ENCODE results near the gene PDLIM4.

PDLIM4 gene

DNA sequence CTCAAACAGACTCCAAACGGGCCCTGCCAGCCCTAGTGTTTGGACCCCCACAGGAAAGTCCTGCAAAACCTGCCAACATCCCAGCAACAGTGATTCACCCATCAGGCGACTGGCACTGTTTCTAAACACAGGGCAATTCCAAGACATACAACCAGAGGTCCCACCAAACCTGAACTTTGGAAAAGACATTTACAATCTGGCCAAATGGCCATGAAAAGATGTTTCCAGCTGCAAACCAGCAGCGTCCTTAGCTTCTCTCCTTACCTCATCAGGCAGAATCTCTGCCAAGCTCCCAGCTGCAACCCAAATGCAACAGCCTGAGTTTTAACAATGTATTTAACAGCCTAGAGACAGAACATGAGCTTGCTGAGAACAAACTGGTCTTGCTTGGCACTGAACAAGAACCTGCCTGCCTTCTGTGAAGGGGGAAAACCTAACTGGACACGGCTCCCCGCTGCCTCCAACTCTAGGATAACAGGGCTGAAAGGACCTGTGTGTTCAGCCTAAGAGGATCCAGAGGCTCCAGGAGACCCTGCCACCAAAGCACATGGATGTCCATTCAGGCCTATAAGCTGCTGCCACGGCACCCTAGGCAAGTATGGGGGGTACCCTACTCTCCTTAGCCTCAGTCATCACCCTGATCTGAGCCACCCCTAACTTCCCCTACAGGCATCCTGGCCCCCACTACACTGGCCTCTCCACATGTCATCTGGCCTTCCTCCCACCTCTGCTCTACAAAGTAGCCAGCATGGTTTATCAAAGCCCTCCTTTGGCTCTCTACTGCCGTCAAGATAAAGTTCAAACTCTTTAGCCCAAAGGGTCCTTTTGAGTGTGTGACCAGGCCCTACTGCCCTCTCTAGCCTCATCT lies 35.5 kb upstream of the PDLIM4 start:
- no peak overlapping the region for H3K4me3 ChIP-seq (ENCODE audit: low read depth, low read length)
- TF ChIP-seq, protein P1, sequence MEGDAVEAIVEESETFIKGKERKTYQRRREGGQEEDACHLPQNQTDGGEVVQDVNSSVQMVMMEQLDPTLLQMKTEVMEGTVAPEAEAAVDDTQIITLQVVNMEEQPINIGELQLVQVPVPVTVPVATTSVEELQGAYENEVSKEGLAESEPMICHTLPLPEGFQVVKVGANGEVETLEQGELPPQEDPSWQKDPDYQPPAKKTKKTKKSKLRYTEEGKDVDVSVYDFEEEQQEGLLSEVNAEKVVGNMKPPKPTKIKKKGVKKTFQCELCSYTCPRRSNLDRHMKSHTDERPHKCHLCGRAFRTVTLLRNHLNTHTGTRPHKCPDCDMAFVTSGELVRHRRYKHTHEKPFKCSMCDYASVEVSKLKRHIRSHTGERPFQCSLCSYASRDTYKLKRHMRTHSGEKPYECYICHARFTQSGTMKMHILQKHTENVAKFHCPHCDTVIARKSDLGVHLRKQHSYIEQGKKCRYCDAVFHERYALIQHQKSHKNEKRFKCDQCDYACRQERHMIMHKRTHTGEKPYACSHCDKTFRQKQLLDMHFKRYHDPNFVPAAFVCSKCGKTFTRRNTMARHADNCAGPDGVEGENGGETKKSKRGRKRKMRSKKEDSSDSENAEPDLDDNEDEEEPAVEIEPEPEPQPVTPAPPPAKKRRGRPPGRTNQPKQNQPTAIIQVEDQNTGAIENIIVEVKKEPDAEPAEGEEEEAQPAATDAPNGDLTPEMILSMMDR (IDR thresholded peaks at IDR 0.05; ENCODE audit: insufficient read depth, low read depth, low read length, missing control alignments), result no peak
- no peak for DNase-seq (ENCODE audit: low read depth)

DNA sequence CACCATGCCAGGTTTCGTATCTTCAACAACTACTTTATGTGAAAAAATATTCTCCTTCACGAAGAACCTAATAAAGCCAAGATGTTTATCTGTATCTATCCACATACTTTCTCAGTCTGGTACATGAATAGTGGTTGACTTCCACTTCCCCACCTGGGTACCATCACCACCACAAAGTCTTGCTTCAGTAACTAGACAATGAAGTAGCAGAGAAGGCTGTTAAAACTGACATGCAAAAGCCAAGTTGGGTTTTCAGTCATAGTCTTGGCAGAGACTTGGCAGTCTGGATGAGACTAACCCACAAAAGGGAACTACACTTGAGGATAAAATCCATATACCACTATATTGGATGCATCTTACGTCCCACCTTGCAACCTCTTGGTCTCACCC lies 34.9 kb upstream of the PDLIM4 start:
- no peak overlapping the region for H3K4me3 ChIP-seq (ENCODE audit: low read depth, low read length)
- TF ChIP-seq, protein P1 (IDR thresholded peaks at IDR 0.05; ENCODE audit: insufficient read depth, low read depth, low read length, missing control alignments), result no peak
- peak; percentile 42 for DNase-seq (ENCODE audit: low read depth)

DNA sequence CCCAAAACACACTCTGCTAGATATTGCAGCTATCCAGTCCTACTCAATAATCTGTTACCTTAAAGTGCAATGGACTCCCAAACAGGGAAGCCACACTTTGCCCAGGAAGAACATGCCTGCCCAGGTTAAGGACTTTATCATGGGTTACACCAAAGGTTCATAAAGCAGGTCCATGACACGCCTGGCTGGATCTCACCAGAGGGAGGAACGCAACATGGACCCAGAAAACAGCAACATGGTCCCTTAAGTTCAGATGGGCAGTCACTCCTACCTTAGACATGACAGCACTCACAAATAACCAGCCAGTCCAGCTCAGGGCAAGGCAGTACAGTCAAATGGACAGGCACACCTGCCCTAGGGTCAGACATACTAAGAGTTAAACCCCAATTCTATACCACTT lies 33.6 kb upstream of the PDLIM4 start:
- TF ChIP-seq, protein P1 (IDR thresholded peaks at IDR 0.05; ENCODE audit: insufficient read depth, low read depth, low read length, missing control alignments), result no peak
- no peak for DNase-seq (ENCODE audit: low read depth)
- no peak overlapping the region for H3K4me3 ChIP-seq (ENCODE audit: low read depth, low read length)

DNA sequence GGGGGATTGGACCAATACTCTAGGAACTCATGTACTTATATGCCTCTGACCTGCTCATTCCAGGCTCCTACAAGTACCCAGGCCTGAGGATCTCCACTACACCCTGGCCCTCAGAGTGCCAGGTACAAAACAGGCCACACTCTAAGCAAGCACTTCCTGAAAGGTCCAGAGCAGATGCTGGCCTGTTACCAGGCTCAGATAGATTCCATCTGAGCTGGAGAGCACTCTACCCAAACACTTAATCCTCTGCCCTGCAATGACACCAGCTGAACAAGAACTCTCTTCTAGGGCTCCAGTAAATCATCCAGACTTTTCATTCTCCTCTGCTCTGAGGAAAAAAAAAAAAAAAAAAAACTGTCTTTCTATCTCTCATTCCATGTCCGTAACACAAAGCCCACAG lies 32.8 kb upstream of the PDLIM4 start:
- no peak overlapping the region for H3K4me3 ChIP-seq (ENCODE audit: low read depth, low read length)
- TF ChIP-seq, protein P1 (IDR thresholded peaks at IDR 0.05; ENCODE audit: insufficient read depth, low read depth, low read length, missing control alignments), result no peak
- no peak for DNase-seq (ENCODE audit: low read depth)

DNA sequence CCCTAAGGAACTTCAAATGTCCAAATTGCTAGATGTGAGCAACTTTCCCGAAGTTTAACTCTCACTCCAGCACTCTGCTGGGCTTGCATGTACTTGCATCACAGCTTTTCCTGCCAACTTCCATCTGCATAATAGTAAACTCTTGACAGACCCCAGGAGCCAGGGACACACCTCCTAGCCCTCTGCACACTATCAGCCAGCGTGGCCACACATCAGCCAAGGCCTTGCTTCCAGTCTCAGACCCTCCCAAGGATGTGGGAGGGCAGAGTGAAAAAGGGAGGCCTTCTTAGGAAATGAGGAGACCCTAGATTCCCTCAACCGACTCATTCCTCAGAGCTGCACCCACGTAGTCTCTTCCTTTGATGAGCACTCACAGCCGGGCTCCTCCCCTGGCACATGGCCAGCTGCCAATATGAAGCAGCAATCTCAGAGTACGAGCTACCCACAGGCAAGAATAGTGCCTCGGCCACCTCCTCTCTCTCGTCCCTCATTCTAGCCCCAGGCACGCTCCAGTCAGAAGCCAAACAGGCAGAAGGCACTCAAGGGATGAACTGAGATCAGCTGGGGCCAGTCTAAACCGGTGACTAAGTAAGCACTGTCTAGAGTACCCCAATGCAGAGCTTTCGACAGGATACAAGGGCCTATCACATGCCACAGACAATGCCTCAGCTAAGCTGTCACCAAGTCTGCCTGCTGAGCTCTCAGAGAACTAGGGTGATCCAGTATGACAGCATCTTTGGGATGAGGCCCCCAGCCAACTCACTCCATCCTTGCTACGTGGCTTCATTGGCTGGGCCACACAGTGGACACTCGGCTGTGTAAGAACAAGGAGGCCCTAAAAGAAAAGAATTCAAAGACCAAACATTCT lies 32.1 kb upstream of the PDLIM4 start:
- TF ChIP-seq, protein P1 (IDR thresholded peaks at IDR 0.05; ENCODE audit: insufficient read depth, low read depth, low read length, missing control alignments), result no peak
- H3K4me3 ChIP-seq (ENCODE audit: low read depth, low read length), result no peak overlapping the region
- no peak for DNase-seq (ENCODE audit: low read depth)

DNA sequence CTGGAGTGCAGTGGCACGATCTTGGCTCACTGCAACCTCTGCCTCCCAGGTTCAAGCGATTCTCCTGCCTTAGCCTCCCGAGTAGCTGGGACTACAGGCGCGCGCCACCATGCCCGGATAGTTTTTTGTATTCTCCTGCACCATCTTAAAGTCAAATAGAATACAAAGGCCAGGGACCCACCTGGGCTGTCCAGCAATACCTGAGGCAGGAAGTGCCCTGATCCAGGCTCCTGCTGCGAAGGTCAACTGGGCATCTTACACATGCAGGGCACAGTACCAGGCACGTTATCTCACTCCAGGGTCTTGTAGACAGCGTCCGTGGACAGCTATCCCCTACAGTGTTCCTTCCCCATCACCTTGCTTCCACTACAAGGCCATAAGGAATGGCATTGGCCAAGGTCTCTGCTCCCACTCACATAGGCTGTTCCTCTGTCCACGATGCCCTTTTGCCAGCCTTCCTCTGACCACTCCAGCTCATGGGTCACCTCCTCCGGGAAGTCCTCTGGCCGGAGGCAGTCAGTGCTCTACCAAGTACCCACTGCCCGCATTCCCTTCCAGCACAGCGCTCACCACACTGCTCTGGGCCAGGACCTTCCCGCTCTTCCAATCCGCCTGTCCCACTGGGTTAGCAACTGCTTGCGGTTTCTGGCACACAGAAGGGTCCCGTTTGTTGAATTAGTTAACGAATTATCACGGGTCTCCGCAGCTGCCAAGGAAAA lies 30.8 kb upstream of the PDLIM4 start:
- DNase-seq (ENCODE audit: low read depth), result no peak
- TF ChIP-seq, protein P1 (IDR thresholded peaks at IDR 0.05; ENCODE audit: insufficient read depth, low read depth, low read length, missing control alignments), result no peak
- H3K4me3 ChIP-seq (ENCODE audit: low read depth, low read length), result peak overlapping the region; percentile 61

Measured in GM12865 (cell line).